DMS53 treated with DMSO at 0.1 percent for 48 hours (cell line): ENCODE measurements around the gene KCNN4.
"Not testable (repeated sequence)": the region's sequence is repeated elsewhere in the genome, so short reads cannot be mapped to it uniquely, and the experiment has no call there.

Experiments
- DNase-seq: peaks from one replicate; lab custom pipeline; 2025; ENCODE audit not compliant: unreplicated experiment; lab: John Stamatoyannopoulos, UW

KCNN4 gene

DNA sequence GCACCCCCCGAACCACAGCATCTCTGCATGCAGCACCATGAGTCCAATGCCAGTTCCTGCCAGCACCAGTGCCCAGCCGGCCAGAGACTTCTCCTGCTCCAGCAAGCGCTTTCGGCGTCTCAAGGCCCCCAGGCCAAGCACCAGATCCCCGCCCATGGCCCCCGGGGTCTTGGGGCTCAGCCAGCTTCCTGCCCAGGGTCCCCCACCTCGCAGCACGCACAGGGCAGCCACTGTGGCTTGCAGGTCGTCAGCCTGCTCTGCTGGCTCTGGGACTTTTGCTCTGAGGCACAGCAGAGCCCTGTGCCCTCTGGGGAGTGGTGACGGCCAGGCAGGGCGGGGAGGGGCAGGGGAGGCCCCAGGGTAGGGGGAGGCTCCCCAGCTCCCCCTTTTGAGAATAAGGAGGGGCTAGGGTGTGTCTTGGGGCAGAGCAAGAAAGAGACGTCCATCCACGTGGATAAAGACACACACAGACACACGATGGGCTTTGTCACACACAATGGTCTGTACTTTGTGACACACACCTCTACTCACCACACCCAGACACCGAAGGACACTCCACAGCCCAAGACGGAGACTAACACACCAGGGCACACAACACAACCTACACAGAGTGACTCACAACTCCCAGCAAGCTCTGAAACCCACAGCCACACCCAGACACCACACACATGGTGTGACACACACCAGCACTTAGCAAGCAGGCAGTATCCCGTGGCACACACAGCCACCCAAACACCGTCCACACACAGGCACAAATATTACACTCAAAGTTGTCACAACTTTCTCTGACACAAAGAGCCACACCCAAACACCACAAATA is at the start of gene KCNN4:
Gene KCNN4 (minus strand): TSS at position 268 of the 820 bp plus-strand sequence. CDS start 112 bp downstream, at position 156.
- DNase-seq: no peak

DNA sequence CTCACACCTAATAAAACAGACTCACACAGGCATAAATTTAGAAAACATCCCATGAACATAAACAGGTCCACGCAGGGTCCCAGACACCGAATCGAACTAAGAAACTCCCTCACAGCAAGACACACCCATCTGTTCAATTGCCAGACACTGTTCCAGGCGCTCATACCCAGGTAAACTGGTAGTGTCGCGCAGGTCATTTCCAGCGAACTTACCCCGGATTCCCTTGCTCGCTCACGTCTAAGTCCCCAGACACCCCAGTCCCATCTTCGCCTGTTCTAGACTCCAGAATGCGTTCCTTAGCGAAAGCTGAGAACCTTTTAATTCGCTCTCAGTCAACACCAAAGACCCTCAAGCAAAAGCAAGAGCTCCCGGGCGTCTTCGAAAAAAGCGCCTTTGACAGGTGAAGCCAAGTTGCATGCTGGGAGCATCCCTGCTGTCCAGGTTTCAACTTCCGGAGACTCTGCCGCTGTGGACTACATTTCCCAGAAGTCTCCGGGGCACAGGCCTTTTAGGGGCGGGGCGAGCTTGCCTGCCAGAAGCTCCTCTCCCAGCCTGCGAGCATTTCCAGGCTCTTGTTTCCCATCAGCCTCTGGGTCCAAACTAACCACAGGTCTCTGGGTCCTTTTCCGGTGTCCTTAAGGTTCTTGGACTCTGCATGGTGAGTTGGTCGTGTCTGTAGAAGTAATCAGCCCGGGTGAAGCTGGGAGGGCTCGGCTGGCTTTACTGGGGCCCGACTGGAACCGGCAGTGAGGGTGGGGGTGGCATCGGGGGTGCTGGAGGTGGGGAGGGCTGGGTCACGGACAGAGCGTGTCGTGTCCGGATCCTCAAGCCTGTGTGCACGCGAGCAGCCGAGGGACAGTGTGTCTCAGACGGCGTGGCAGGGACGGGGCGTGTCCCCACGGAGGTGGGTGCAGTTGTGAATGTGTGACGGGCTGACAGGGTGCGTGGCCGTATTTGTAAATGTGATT is 46.3 kb upstream of the KCNN4 start, which contains the start of gene ZNF283:
Gene ZNF283 (plus strand): TSS at position 535 of the 968 bp plus-strand sequence. CDS start 6,184 bp downstream, outside the sequence.
- peak; percentile 93 for DNase-seq

DNA sequence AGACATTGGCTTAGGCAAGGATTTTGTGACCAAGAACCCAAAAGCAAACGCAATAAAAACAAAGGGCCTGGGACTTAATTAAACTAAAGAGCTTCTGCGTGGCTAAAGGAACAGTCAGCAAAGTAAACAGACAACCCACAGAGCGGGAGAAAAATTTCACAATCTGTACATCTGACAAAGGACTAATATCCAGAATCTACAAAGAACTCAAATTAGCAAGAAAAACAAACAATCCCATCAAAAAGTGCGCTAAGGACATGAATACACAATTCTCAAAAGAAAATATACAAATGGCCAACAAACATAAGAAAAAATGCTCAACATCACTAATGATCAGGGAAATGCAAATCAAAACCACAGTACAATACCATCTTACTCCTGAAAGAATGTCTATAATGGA is 43.8 kb upstream of the KCNN4 start:
- not testable (repeated sequence) for DNase-seq

DNA sequence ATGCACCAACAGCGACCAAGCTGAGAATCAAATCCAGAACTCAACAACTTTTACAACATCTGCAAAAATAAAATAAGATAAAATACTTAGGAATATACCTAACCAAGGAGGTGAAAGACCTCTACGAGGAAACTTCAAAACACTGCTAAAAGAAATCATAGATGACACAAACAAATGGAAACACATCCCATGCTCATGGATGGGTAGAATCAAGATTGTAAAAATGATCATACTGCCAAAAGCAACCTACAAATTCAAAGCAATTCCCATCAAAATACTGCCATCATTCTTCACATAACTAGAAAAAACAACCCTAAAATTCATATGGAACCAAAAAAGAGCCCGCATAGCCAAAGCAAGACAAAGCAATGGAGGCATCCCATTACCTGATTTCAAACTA is 43.1 kb upstream of the KCNN4 start:
- DNase-seq: not testable (repeated sequence)

DNA sequence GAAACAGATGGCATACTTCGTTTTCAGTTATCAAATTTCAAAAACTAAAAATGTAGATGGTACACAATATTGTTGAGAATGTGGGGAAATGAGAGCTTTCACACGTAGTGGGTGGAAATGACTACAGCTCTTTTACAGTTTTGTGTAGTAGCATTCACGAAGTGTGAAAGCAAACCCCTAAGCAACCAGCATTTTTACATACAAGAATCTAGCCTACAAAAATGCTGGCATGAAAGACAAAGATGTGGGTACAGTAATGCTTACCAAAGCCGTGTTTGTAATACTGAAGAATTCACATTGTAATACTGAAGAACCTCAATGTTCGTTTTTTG is 40.1 kb upstream of the KCNN4 start:
- no peak for DNase-seq

DNA sequence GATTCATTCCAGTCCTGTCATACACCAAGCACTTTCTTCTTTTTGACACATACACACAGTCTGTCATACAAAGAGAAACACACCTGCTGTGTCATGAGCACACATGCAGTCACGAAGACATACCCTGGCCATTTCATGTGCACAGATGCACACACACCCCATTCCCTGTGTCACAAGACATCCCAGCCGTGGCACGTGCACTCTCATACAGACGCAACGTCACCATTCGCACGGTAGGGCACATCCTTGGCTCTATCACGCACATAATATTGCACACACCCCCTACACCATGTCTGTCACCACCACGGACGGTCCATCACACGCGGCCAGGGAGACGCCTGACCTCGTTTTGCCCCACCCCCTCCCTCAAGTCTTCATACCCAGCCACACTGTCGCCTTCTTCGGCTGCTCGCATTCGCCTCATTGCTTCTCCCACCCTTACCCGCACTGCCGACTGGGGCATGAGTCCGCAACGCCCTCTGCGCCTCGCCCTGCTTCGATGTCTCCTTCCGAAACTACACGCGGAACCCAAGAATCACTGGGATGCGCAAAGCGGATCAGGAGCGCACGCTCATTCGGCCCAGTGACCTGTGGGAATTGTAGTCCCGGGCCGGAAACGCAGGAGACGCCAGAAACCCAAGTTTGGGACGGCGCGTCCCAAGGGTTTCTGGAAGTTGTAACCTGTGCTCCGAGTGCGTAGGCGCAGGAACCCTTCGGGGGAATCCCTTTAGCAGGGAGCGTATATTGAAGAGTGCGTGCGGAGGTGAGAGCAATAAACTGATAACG is 39.5 kb upstream of the KCNN4 start:
- DNase-seq: peak; percentile 3

DNA sequence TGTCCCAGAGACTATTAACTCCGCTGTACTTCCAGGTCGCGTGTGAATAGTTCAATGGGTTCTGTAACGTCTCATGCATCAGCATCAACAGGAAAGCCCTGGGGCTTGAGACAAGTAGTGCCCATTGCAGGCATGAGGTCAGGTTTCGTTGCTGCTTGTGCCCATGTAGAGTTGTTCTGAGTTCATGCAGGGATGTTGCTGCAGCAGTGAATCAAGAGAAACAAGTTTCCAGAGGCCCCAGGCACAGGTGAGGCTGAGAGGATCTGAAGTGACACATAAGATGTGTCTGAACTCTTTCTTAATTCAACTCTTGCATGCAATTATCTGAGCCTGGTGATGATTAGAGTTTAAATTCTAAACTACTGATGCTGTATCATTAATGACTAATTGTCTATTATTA is 37.7 kb upstream of the KCNN4 start:
- no peak for DNase-seq

DNA sequence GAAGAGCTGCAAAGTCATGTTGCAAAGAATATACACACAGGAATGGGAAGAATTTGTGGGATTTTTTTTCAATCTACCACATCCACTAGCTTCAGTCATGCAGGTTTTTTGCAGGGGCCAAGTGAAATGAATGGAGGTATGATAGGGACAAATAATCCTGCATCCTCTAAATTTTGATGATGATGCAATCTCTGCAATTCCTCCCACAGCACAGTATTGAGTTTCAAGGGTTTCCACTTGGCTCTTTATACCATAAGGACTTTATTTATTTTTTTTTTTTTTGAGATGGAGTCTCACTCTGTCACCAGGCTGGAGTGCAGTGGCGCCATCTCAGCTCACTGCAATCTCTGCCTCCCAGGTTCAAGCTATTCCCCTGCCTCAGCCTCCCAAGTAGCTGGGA is 36.7 kb upstream of the KCNN4 start:
- not testable (repeated sequence) for DNase-seq

DNA sequence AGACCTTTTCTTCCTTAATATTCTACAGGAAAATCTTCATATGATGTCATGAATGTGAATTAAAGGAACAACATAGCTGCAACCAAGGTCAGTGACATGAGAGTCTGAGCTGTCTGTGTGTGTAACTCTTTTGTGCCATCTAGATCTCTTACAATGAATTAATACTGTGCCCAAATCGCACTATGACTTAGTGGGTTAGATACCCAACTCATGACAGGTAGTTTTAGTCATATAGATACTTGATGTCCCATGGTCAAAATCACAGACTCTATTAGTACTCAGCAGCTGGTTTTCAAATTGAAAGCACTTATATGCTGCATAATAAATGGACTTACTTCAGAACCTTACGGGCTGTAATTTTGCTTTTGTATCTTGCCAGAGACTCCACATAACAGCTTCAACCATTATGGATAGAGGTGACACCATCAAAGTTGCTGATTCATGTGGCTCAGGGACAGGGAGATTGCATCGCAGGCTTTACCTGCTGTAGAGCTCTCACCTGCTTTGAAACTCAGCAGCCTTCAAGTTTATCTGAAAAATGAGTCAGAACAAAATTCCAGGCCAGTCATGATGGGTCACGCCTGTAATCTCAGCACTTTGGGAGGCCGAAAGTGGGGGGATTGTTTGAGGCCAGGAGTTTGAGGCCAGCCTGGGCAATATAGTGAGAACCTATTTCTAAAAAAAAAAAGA is 34.0 kb upstream of the KCNN4 start:
- no peak for DNase-seq

DNA sequence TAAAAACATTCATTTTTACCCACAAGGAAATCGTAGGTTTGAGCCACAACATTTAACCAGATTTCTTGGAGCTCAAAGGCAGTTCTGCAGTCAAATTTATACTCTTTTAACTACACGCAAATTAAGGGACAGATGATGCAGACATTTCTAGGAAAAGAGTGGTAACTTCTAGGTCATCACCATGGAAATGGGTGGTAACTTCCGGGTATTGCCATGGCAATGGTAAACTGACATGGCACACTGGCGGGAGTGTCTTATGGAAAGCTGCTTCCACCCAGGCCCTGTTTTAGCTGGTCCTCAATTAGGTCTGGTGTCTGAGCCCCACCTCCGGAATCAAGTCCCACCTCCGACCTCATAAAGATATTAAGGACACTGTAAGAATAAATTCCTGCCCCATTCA is 31.9 kb upstream of the KCNN4 start:
- DNase-seq: no peak

DNA sequence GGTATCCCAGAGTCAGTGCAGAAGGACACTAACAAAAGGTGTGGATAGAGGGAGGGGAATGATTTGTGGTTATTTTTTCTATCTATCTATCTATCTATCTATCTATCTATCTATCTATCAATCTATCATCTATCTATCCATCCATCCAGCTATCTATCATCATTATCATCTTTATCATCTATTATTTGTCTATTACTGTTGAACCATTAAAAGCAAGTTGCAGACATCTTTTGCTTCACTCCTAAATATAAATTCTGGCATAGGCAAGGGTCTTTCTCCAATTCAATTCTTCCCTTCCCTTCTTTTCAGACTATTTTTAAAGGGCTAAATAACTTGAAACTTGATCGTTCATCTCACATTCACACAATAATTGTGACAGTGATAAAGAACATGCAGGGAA is 31.5 kb upstream of the KCNN4 start:
- no peak for DNase-seq

DNA sequence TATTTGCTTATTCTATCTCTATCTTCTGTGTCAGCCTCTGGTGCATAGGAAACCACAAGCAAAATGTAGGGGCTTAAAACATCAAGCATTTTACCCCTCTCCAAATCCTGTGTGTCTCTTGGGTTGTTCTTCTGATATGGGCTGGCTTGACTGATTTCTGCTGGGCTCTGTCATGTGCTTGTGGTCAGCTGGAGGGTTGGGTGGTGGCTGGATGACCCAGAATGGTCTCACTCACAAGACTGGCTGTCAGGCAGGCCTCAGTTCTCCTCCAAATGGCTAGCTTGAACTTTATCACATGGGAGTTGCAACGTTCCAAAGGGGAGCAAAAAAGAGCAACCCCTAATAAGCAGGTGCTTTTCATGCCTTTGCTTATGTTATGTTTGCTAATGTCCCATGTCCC is 31.1 kb upstream of the KCNN4 start:
- DNase-seq: no peak

DNA sequence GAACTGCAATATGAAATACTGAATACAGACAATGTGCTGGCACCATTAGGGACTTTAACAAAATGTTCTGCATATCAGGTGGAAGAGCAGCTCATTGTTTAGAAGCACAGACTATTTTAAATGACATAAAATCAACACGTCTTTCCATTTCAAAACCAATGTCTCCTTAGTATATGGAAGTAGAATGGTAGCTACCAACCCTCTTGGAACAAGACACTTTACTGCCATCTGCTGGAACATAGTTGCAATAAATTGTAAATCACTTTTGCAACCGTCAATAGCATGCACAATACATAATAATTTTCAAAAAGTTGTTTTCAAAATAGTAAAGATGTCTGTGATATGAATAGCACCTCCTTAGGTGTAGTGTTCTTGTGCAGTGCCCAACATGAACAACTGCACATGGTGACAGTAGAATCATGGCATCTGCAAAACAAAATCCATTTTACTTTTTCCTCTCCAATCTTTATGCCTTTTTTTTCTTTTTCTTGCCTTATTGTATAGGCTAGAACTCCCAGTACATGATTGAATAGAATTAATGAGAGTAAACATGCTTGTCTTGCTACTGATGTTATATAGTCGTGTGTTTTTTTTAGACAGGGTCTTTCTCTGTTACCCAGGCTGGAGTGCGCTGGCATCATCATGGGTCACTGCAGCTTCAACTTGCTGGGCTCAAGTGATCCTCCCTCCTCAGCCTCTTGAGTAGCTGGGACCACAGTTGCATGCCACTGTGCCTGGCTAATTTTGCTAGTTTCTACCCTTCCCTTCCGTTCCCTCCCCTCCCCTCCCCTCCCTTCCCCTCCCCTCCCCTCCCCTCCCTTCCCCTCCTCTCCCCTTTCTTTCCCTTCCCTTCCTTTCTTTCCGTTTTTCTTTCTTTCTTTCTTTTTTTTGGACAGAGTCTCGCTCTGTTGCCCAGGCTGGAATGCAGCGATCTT is 29.3 kb upstream of the KCNN4 start:
- peak; percentile 76 for DNase-seq

DNA sequence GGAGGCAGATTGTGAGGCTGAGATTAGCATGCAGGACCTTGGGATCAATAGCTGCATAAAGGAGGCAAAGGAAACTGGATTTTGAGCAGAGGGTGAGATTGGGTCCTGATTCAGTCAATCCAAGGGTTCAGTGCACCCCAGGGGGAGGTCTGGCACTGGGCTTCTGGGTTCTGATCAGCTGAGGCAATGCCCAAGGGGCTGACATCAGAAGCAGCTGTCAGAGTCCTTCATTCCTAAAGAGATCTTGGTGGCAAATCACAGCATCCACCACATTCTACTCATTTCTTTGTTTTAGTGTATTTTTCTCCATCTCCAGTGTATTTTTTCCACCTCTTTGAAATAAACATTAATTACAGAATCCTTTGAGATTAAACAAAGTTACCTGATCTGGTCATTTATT is 26.9 kb upstream of the KCNN4 start:
- no peak for DNase-seq

DNA sequence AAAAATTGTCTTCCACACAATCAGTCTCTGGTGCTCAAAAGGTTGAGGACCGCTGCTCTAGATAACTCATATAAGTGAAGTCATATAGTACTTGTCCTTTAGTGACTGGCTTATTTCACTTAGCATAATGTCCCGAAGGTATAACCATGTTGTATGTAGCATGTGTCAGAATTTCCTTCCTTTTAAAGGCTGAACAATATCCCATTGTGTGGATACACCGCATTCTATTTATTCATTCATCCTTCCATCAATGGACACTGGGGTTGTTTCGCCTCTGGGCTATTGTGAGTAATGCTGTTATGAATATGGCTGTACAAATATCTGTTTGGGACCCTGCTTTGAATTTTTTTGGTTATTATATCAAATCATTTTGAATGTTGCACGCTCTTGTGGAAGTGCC is 26.1 kb upstream of the KCNN4 start:
- no peak for DNase-seq

DNA sequence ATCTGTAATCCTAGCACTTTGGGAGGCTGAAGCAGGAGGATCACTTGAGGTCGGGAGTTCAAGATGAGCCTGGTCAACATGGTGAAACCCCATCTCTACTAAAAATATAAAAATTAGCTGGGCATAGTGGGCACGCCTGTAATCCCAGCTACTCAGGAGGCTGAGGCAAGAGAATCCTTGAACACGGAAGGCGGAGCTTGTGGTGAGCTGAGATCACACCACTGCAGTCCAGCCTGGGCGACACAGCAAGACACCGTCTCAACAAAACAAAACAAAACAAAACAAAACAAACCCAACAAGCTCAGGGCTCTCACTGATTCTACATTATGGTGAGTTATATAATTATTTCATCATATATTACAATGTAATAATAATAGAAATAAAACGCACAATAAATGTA is 25.6 kb upstream of the KCNN4 start:
- not testable (repeated sequence) for DNase-seq

DNA sequence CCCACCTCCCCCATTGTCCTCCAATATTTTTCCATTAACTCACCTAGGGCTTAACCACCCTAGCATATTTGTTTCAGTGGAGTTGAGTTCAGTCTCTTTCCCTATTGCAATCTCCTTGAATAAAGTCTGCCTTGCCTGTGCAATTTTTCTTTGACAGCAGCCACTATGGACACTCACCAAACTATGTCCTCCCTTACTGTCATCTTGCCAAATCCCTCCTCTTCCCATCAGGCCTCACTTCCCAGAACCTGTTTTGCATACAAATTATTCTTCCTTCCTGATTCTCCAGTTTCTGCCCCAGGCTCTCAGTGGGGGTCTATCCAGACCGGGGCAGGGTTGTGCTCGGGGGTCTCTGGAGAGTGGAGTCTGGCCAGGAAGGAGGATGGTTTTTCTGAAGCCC is 23.7 kb upstream of the KCNN4 start:
- DNase-seq: no peak

DNA sequence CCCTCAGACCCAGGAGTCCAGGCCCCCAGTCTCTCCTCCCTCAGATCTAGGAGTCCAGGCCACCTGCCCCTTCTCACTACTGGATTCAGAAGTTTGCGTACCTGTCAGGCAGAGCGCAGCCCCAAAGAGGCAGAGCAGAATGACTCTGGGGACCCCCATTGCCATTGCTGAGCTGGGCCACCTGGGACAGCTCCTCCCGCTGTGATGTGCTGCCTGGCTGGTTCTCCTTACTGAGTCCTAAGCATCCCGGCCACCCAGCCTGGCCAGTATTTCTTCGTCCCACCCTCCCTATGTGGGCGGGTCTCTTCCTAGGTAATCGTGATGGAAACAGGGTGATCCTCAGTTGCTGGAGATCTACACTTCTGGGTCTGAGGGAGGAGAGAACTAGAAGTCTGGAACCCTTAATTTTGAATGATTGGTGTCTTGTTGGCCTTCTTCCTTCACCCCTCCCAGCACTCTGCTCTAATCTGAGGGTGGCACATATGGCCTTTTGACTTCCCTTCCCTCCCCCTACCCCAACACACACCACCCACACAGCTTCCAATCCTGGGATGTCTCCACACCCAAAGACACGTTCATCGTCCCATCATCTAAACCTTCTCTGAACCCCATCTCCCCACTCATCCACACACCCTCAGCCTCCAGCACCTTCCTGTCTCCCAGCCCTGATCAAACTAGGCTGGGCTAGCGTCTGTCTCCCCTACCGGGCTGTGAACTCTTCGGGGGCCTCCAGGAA is 21.6 kb upstream of the KCNN4 start, which contains the start of gene LYPD5:
Gene LYPD5 (minus strand): TSS at position 232 of the 736 bp plus-strand sequence. CDS start 67 bp downstream, at position 165.
- DNase-seq: no peak
